Stomach (tissue), 9 donors: ENCODE data around the gene ST8SIA4. TPM values are rescaled to one million over a fixed set of nuclear protein-coding genes. Genes with fewer than 3 reads are reported as not detected.

ENCODE experiments used
- DNase-seq, 2 donors: peaks; one replicate each; pipeline versions ENCODE4 v3.0.0 to v3.0.0-alpha.2; 2013 to 2019
- H3K27ac ChIP-seq, 5 donors: fragments of 200-600 bp in 4 of 5; sonication (generic) in 4 of 5; one replicate each; pipeline ENCODE4 v1.5.1; 2013 to 2019; ENCODE audit warnings: mild to moderate bottlenecking in 1 of 5, moderate library complexity in 1 of 5
- H3K27me3 ChIP-seq, 3 donors: fragments of 200-600 bp; sonication (generic); one replicate each; pipeline ENCODE4 v1.5.1; 2017 to 2019; ENCODE audit warnings: mixed run types in 1 of 3
- H3K36me3 ChIP-seq, 4 donors: fragments of 200-600 bp; sonication (generic); 1 replicate in 3 of 4; 2 replicates in 1 of 4; pipeline ENCODE4 v1.5.1; 2016 to 2019
- H3K4me1 ChIP-seq, 4 donors: fragments of 200-600 bp; sonication (generic); one replicate each; pipeline ENCODE4 v1.5.1; 2016 to 2019
- H3K4me3 ChIP-seq, 4 donors: fragments of 200-600 bp; sonication (generic) in 3 of 4; one replicate each; pipeline ENCODE4 v1.5.1; 2016 to 2019; ENCODE audit warnings: mild to moderate bottlenecking in 1 of 4
- H3K9me3 ChIP-seq, 4 donors: fragments of 200-600 bp; sonication (generic); one replicate each; pipeline ENCODE4 v1.5.1; 2016 to 2019
- CTCF ChIP-seq, 7 experiments: fragments of 450-650 bp in 4 of 7; fragments of 200-600 bp in 3 of 7; sonication (generic) in 3 of 7; IDR thresholded peaks; one replicate each; pipeline ENCODE4 v1.5.1; 2016 to 2019; ENCODE audit warnings: antibody characterized with exemption in 7 of 7, control low read depth in 2 of 7, mild to moderate bottlenecking in 1 of 7
- EP300 ChIP-seq: sonication (generic); formaldehyde crosslinking; IDR thresholded peaks from one replicate; pipeline ENCODE4 v1.6.1; 2017; ENCODE audit warnings: antibody characterized with exemption
- POLR2A ChIP-seq, 4 donors: fragments of 450-650 bp; IDR thresholded peaks; one replicate each; pipeline ENCODE4 v1.6.1; 2016; ENCODE audit warnings: antibody characterized with exemption in 4 of 4, control low read depth in 2 of 4, mild to moderate bottlenecking in 1 of 4, moderate library complexity in 1 of 4
- POLR2AphosphoS5 ChIP-seq, 3 donors: sonication (generic); formaldehyde crosslinking; IDR thresholded peaks; one replicate each; pipeline ENCODE4 v1.6.1; 2016; ENCODE audit warnings: antibody characterized with exemption in 3 of 3
- WGBS, 5 donors: extraction: QIAGEN DNeasy Blood & Tissue Kit in 3 of 5; methylation state at CpG; one replicate each; pipeline versions ENCODE4 v1.1.5 to v1.1.7; 2013 to 2018; 5-methylcytosine and 5-hydroxymethylcytosine counted together
- intact Hi-C: fragments of 100-400 bp; cut with DNase I; formaldehyde crosslinking; loops from one replicate; pipeline ENCODE4 v1.15.1; 2023; ENCODE audit warnings: low total_unique reads
- polyA plus RNA-seq, 3 donors: library from polyadenylated mRNA; stranded (reverse); fragments of 200-250 nt; gene quantifications; one replicate each; pipeline ENCODE4 v1.2.3, GENCODE V29; 2013
- total RNA-seq, 5 donors: library from RNA; depleted of rRNA; stranded (reverse); fragments of >200 nt; gene quantifications; one replicate each; pipeline versions ENCODE4 v1.1.0 to v1.2.3, GENCODE V29; 2014 to 2016
- donor health status: healthy with polysubstance abuse.
- donor health status: Bipolar disorder and iron deficiency.
- donor health status: healthy.

Gene ST8SIA4
- total and polyA plus RNA-seq, 8 donors: 0.29 to 7.7 (median 1.9) TPM

DNA sequence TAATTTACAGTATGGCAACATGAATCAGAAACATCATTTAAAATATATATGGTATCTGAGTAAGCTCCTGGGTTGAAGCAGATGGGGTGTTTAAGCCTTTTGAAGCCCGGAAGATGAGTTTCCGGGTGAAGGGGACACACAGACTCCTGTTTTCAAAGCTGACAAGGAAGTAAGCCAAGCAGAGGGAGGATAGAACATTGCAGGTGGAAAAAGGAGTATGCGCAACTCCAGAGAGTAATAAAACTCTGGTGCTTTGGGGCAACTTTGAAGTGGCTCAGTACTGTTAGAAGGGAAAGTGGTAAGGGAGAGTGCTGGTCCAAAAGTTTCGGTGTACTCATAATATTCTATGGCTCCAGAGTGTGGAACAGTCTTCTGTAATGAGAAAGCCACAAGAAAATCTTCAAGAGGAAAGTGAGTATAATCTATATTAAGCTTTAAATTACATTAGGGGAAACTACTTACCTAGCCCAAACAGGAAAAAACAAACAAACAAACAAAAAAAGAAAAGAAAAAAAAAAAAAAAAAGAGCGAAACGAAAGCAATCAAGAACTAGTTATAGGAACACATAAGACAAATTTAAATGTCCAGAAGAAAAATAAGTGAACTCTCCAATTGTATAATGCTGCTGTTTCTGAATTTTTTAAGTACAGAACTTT lies 2.3 kb upstream of the ST8SIA4 start:
- H3K27me3 ChIP-seq: peaks cover 2 to 48% (median 9%) of the 10 kb centered on the region in 3 donors
- DNase-seq: peak in 1 of 2 donors; percentile 9
- no peaks in the 10 kb centered on the region for H3K9me3 ChIP-seq
- TF ChIP-seq CTCF (IDR thresholded peaks at IDR 0.05) (no peak), POLR2AphosphoS5 (IDR thresholded peaks at IDR 0.05) (no peak), EP300 (no peak), POLR2A (IDR thresholded peaks at IDR 0.05) (no peak)
- peak overlapping the region in 1 of 5 donors; percentile 85 for H3K27ac ChIP-seq
- H3K4me1 ChIP-seq: peaks cover 0 to 39% (median 17%) of the 10 kb centered on the region in 4 donors
- WGBS, 5 donors: 72 to 91% (median 83%) methylated on average over 6 of the region's 6 CpGs
- no peaks in the 10 kb centered on the region for H3K36me3 ChIP-seq
- intact Hi-C loops: no loop called here
- peak overlapping the region in 2 of 4 donors; percentile 13 to 54 for H3K4me3 ChIP-seq

DNA sequence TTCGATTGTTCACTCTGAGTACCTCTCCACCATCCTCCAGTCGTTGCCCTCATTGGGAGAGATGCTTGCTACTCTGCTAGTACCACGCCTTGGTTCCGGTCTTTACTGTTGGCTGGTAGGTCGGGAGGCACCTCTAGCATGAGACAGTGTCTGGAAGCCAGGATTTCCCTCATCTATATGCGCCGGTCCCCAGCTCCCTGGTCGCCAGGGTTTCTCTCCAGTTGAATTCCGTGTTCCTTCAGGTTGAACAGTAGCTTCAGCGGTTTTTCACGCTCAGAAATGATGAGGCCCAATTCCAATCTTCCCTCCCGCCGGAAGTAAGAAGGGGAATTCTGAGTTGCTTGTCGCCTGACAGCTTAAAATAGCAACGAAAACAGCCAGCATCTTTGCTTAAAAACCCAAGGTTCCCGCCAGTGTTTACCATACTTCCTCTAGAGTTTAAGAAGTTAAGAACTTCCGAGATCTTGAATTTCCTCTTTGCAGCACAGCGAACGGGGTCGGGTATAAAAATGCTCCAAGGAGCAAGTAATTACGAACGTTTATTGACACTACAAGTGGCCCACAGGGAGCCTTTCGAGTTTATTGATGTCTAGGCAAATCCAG lies 1.3 kb upstream of the ST8SIA4 start:
- no peaks in the 10 kb centered on the region for H3K36me3 ChIP-seq
- peak overlapping the region; percentile 42 to 55 (median 52) for H3K4me3 ChIP-seq
- peaks cover 0 to 45% (median 23%) of the 10 kb centered on the region in 4 donors for H3K4me1 ChIP-seq
- WGBS, 5 donors: 7 to 26% (median 17%) methylated on average over 23 of the region's 23 CpGs
- peak; percentile 26 to 42 for DNase-seq
- no peaks in the 10 kb centered on the region for H3K9me3 ChIP-seq
- peak overlapping the region in 4 of 5 donors; percentile 47 to 85 (median 75) for H3K27ac ChIP-seq
- intact Hi-C loops: no loop called here
- no peak for TF ChIP-seq POLR2AphosphoS5 (IDR thresholded peaks at IDR 0.05)
- no peak for TF ChIP-seq POLR2A (IDR thresholded peaks at IDR 0.05)
- TF ChIP-seq CTCF (IDR thresholded peaks at IDR 0.05): no peak
- TF ChIP-seq EP300: no peak
- peaks cover 2 to 55% (median 12%) of the 10 kb centered on the region in 3 donors for H3K27me3 ChIP-seq

DNA sequence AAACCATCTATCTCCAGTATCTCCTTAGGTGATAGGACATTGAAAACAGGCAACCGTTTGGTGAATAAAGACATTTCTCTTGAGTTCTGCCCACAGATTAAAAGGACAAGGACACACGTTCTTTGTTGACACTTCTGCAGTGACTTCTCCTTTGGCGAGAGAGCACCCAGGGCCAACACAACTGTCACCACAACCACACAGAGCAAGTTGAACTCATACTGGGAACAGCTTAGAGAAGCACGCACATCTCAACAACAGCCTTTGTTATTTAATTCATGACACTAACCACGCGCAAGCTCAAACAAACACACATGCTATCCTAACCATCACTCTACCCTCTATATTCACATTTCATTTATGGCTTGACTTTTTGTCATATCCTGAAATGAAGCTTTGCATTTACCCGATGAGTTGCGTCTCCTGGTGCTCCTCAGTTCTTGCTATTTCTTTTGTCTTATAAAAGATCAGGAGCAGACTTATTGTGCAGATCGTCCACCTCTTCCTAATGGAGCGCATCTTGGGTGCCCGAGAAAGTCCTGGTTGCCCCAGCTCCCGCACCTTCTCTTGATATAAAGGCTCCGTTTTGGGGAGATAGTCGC lies 543 bp downstream of the ST8SIA4 start:
- WGBS, 5 donors: 3 to 5% (median 3%) methylated on average over 14 of the region's 14 CpGs
- Histone ChIP-seq H3K36me3 (no peaks in the 10 kb centered on the region), H3K27me3 (peaks cover 2 to 55% (median 12%) of the 10 kb centered on the region in 3 donors), H3K27ac (peak overlapping the region; percentile 56 to 85 (median 76)), H3K4me1 (peaks cover 0 to 45% (median 23%) of the 10 kb centered on the region in 4 donors), H3K4me3 (peak overlapping the region; percentile 42 to 55 (median 52)), H3K9me3 (no peaks in the 10 kb centered on the region)
- peak in 1 of 2 donors; percentile 43 for DNase-seq
- intact Hi-C loops: no loop called here
- TF ChIP-seq EP300 (no peak), POLR2A (IDR thresholded peaks at IDR 0.05) (no peak), CTCF (IDR thresholded peaks at IDR 0.05) (no peak), POLR2AphosphoS5 (IDR thresholded peaks at IDR 0.05) (no peak)

GRCh38 chr5:100901821-100902341 lies 1.2 kb downstream of the ST8SIA4 start:
- TF ChIP-seq POLR2A (IDR thresholded peaks at IDR 0.05) (no peak), POLR2AphosphoS5 (IDR thresholded peaks at IDR 0.05) (peak in 1 of 3 donors; percentile 22)
- H3K27me3 ChIP-seq: peaks cover 2 to 55% (median 12%) of the 10 kb centered on the region in 3 donors
- H3K9me3 ChIP-seq: no peaks in the 10 kb centered on the region
- intact Hi-C loops: no loop called here
- DNase-seq: peak; percentile 32 to 76
- 0 to 4% (median 1%) methylated on average over 9 of the region's 9 CpGs for WGBS, 5 donors
- no peaks in the 10 kb centered on the region for H3K36me3 ChIP-seq
- H3K4me1 ChIP-seq: peaks cover 0 to 45% (median 23%) of the 10 kb centered on the region in 4 donors
- peak overlapping the region in 4 of 5 donors; percentile 68 to 85 (median 79) for H3K27ac ChIP-seq
- H3K4me3 ChIP-seq: peak overlapping the region; percentile 42 to 55 (median 52)
